Astrocyte (in vitro differentiated cells and primary cell): ENCODE results near the gene CHST15.

ENCODE experiments used
- CTCF ChIP-seq: IDR thresholded peaks from 2 replicates; pipeline ENCODE4 v1.5.1; 2011; ENCODE audit warnings: low read depth, mild to moderate bottlenecking, inconsistent platforms, low read length, moderate library complexity; ENCODE audit not compliant: insufficient read depth
- EZH2 ChIP-seq: IDR thresholded peaks from 2 replicates; pipeline ENCODE4 v1.6.1; 2012; ENCODE audit warnings: mild to moderate bottlenecking, low read length, inconsistent platforms; ENCODE audit not compliant: insufficient read depth

- no peak for TF ChIP-seq CTCF
- TF ChIP-seq EZH2: no peak
Measured at GRCh38 chr10:124095096-124095495, 1.7 kb upstream of the CHST15 start.
